ENCODE data around the gene ITGA3.

DNA sequence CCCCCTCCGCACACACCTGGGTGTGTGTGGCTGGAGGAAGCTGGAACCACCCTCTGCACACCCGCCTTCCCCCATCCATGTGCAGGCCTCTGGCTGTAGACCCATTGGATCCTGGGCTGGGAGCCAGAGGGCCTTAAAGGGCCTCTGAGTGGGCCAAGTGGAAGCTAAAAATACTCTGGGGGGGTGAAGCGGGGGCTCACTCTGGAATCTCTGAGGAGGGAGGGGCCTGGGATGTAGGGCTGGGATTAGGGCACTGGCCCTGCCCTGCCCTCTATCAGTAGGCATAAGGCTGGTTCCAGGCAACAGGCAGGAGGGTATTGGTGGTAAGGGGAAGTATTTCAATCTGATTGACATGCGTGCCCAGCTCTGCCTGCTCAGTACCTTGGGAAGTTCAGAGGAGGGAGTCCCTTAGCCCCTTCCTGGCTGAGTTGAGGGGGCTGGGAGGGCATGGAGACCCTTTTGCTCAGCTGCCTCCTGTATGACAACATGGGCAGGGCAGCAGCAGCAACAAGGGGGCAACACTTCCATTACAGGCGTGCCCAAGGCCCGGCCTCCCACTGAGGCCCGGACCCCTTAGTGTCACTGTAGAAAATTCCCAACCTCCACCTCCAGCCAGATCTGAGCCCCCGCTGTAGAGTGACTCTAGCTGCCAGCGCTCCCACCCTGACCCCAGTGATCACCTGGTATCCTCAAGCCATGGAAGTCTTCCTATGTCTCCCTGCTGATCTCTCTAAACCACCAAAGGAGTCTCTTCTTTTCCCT is 5.2 kb downstream of the ITGA3 start:
- TF ChIP-seq POLR2A (IDR thresholded peaks at IDR 0.05) = no peak
- TF ChIP-seq CTCF (IDR thresholded peaks at IDR 0.05) = no peak
